ENCODE results near the gene MYCN.
A peak's percentile ranks its signal among the peaks of the same experiment; 100 is the strongest.
"Not testable (repeated sequence)": the region's sequence is repeated elsewhere in the genome, so short reads cannot be mapped to it uniquely, and the experiment has no call there.

The MYCN gene

GRCh38 chr2:15908371-15908770, 32.0 kb upstream of the MYCN start:
- DNase-seq = no peak

DNA sequence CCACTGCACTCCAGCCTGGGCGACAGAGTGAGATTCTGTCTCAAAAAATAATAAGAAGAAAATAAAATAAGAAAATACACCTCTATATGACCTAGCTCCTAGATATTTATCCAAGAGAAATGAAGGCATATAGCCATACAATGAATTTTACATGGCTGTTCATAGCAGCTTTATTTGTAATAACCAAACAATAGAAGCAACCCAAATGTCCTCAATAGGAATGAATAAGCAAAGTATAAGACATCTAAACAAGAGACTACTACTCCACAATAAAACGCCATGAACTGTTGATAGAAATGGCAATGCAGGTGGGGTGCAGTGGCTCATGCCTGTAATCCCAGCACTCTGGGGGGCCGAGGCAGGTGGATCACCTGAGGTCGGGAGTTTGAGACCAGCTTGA, 31.2 kb upstream of the MYCN start:
- no peak for DNase-seq

DNA sequence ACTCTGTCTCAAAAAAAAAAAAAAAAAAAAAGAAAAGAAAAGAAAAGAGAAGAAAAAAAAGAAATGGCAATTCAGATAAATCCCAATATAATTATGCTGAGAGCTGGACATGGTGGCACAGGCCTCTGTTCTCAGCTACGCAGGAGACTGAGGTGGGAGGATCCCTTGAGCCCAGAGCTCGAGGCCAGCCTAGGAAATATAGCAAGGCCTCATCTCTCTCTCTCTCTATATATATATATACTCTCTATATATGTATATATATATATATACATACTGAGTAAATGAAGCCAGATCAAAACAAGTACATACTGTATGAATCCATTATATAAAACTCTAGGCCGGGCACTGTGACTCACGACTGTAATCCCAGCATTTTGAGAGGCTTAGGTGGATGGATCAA, 30.6 kb upstream of the MYCN start:
- no peak for DNase-seq

DNA sequence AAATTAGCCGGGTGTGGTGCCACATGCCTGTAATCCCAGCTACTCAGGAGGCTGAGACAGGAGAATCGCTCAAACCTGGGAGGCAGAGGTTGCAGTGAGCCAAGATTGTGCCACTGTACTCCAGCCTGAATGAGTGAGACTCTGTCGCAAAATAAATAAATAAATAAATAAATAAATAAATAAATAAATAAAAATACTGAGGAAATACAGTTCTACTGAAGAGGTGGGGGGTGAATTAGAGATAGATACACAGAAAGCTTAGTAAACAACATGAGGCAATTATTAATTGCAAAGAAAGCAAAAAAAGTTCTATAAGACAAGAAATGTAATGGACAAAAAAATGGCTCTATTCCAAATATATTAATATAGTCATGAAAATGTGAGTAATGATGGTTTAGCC, 29.1 kb upstream of the MYCN start:
- not testable (repeated sequence) for DNase-seq

- DNase-seq = no peak
Measured at GRCh38 chr2:15911686-15912085, 28.7 kb upstream of the MYCN start.

DNA sequence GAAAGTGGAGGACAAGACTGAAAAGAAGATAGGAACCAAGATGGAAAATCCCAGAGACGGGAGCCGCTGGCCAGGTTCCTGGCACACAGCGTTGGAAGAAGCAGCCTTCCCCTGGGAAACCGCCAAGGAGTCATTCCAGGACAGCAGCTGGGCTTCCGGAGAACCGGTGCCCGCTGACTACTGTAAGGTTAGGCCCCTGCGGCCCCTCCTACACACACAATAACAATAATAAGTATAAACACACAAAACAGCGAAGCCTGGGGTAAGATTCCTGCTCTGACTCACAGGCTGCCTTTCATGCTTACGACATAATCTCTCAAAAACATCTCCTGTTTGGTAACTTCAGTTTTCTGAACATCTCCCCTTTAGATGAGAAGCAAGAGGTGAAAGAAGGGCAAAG, 28.1 kb upstream of the MYCN start:
- no peak for DNase-seq

DNA sequence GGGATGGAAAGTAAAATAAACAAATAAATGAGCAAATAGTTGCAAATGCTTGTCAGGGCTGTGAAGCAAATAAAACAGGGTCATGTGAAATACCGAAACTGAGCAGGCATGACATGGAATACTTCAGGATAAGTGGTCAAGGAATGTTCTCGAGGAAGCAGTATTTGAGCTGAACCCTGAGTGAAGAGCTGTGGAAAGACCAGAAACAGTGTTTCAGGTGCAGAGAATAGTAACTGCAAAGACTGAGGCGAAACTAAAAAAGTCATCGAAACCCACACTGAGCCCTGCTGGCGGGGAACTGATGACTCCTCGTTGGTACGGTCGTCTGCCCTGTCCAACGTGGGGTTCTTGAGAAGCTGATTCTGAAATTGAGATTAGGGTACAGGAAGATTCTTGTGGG, 27.2 kb upstream of the MYCN start:
- no peak for DNase-seq

- DNase-seq = no peak
Measured at GRCh38 chr2:15914596-15915385, 25.6 kb upstream of the MYCN start.

DNA sequence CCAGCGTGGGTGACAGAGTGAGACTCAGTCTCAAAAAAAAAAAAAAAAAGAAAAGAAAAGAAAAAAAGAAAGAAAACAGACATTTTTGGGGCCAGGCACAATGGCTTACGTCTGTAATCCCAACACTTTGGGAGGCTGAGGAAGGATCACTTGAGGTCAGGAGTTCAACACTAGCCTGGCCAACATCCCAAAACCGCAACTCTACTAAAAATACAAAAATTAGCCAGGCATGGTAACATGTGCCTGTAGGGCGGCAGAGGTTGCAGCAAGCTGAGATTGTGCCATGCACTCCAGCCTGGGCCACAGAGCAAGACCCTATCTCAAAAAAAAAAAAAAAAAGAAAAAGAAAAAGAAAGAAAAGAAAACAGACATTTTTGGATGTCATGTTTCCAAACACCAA, 24.8 kb upstream of the MYCN start:
- DNase-seq = not testable (repeated sequence)

- DNase-seq = no peak
Measured at GRCh38 chr2:15916336-15916735, 24.0 kb upstream of the MYCN start.

DNA sequence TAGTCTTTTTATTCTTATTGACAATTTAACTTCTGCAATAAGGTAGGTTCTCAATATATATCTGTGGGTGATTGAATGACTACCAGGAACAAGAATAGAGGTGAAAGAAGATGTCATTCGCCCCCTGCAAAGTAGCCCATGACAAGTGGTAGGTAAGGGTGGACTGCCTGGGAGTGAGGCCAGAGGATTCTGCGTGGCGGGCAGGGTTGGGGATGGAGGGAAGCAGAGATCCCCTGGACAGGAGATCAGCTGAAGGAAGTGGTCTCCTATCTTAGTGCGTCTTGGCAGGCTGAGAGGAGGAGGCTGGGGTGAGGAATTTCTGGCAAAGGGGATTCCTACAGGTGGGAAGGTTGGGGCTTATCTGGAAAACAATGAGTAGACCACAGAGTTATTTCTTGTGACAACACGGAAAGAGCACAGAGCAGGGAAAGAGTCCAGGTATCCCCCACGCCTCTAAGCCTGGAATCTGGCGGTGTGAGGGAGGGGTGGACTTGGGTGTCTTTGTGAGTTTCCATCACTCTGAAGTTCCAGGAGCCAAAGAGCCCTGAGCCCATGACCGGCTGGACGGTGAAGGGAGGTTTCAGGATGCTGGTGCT, 21.5 kb upstream of the MYCN start:
- DNase-seq = no peak

DNA sequence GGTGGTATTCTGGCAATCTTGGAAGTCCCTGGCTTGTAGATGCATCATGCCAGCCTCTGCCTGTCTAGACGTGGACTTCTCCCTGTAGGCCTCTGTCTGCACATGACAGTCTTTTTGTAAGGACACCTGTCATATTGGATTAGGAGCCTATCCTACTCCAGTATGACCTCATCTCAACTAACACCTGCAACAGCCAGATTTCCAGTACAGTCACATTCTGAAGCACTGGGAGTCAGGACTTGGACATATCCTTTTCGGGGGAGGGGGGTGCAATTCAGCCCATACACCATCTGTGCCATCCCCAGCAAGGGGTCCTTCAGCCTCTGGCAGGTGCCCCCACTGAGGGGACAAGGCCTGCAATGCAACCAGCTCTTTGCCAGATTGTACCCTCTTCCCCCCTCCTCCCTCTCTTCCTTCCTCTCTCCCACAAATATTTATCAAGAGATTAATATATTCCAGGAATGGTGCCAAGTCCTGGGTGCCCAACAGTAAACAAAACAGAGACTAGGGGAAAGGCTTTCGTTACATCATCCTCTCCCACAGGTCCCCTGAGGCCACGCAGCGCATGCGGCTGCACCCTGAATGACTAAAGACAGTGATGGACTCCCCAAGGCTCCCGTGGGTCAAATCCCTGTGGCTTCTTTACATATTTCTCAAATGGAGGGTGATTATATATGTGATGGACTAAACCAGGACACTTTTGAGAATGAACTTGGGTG, 20.5 kb upstream of the MYCN start:
- peak; percentile 26 for DNase-seq

DNA sequence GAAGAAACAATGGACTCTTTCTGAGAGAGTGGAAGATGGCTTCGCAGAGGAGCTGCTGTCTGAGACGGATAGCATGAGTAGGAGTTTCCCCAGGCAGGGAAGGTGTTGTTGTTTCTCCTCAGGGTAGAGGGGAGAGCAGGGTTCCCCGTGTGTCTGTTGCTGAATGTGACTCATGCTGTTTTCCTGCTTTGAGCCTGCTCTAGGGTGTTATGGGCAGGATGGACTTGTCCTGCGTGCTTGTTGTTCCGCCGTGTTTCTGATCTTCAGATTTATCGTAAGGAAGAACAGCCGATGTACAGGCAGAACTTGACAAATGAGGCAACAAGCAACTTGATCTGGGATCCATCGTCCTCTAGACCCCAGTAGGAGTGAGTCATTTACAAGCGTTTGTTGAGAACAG, 19.7 kb upstream of the MYCN start:
- DNase-seq = no peak

GRCh38 chr2:15923597-15923996, 16.8 kb upstream of the MYCN start:
- no peak for DNase-seq

- DNase-seq = no peak
Measured at GRCh38 chr2:15925819-15926218, 14.5 kb upstream of the MYCN start.

GRCh38 chr2:15926252-15926651, 14.1 kb upstream of the MYCN start:
- DNase-seq = no peak

DNA sequence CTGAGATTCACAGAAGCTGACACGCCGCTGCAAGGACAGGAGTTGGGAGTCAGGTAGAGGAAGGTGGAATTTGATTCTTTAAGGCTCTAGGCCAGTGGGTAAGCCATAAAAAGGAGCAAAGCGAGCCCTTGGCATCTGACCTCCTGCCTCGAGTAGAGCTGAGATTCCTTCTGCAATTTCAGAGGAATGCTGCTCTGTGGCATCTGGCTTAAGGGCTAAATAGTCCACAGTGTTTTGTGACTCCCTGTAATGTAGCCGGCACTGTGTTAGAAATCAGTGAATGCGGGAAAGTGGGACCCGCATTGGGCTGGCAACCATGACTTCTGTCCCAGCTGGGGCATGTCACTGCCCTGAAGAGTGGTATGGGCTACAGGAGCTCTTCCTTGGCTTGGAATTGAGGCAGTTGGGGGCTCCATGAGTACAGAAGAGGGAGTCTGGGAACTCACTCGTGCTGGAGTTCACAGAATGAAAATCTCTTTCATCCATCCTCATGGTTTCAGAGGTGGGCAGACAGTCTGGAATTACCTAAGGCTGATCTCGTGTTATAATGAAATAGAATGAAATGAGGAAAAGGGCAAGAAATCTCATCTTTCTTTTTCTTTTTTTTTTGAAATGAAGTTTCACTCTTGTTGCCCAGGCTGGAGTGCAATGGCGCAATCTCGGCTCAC, 12.7 kb upstream of the MYCN start:
- no peak for DNase-seq

DNA sequence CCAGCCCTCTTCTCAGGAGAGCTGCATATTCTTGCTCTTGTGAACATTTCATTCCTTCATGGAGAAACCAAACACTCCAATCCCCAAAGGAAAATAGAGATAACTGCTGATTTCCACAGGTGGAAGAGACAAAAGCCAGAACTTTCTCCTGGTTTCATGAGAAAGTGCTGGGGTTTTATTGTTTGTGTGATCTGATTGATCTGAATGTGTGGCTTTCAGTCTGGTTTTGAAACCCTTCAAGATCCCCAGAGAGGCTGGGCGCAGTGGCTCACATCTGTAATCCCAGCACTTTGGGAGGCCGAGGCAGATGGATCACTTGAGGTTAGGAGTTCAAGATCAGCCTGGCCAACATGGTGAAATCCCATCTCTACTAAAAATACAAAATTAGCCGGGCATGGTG, 11.3 kb upstream of the MYCN start:
- not testable (repeated sequence) for DNase-seq

DNA sequence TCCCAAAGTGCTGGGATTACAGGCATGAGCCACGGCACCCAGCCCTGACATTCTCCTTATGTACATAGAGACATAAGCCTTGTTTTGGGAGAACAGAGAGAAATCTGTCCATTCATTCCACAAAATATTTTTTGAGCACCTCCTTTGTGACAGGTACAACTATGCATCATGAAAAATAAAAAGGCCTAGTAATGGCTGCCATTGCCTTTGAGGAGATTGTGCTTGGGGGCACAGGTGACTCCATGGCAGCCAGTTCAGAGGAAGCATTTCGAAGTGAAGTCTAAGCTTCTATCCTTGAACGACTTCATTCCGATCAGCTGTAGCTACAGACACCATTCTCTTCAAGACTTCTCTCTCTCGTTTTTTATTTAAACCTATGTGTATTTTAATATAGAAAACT, 10.5 kb upstream of the MYCN start:
- DNase-seq = no peak

- no peak for DNase-seq
Measured at GRCh38 chr2:15930589-15931318, 9.6 kb upstream of the MYCN start.

GRCh38 chr2:15931319-15931890, 8.9 kb upstream of the MYCN start:
- no peak for DNase-seq

- no peak for DNase-seq
Measured at GRCh38 chr2:15931950-15932349, 8.4 kb upstream of the MYCN start.
